Right lung (tissue), 5 donors: ENCODE measurements around the gene ADAMTS6. TPM values are rescaled to one million over a fixed set of nuclear protein-coding genes. Genes with fewer than 3 reads are reported as not detected.
A peak's percentile ranks its signal among the peaks of the same experiment; 100 is the strongest.
"Not testable (repeated sequence)": the region's sequence is repeated elsewhere in the genome, so short reads cannot be mapped to it uniquely, and the experiment has no call there.

Source experiments
- DNase-seq, 2 donors: peaks; one replicate each; pipeline ENCODE4 v3.0.0-alpha.2; 2013
- polyA plus RNA-seq, 5 donors: library from polyadenylated mRNA; unstranded; fragments of 120-200 nt; gene quantifications; one replicate each; pipeline versions ENCODE4 v1.2.1 to v1.2.3, GENCODE V29; 2013; ENCODE audit warnings: inconsistent platforms in 1 of 5, low replicate concordance in 1 of 5; ENCODE audit not compliant: insufficient read length in 5 of 5, insufficient read depth in 1 of 5

ADAMTS6 gene
- polyA plus RNA-seq, 5 donors: 7.3 to 24.4 (median 13.5) TPM

DNA sequence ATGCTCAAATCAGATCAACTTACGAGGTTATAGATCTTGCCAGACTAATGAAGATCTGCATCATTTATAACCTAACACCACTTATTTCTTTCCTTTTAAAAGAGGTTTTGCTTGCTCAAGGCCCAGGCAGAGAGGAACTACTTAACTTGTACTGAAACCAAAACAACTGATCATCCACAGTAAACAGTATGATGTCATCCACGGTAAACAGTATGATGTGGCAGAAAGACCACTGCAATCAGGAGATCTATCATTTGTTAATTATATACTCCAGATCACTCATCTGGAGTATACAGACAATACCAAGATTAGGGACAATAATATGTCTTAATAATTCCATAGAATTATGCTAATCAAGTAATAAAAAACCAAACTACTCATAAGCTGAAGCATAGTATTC lies 116.8 kb downstream of the ADAMTS6 start:
- peak; percentile 5 to 12 for DNase-seq

DNA sequence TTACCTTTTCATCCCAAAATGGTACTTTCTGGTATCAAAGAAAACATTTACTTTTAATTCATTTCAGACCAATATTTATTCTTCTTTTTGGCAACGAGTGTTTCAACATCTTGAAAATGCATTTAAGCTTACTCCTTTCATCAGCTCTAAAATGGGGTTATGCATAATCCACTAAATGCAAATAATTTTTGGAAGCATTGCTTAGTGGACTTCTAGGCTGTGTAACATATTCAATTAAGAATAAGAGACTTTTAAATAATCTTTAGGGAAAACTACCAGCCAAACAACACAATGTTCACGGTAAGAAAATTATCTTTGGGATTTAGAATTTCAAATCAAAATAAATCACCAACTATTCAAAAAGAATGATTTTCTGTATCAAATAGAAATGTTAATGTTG lies 118.2 kb downstream of the ADAMTS6 start:
- DNase-seq: no peak

DNA sequence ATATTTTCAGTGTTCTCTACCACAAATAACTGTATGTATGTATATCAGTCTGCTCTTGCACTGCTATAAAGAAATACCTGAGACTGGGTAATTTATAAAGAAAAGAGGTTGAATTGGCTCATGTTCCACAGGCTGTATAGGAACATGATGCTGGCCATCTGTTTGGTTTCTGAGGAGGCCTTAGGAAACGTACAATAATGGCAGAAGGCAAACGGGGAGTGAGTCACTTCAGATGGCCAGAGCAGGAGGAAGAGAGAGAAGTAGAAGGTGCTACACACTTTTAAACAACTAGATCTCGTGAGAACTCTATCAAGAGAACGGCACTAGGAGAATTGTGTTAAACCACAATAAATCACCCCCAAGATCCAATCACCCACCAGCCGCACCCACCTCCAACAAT lies 121.7 kb downstream of the ADAMTS6 start:
- no peak for DNase-seq

DNA sequence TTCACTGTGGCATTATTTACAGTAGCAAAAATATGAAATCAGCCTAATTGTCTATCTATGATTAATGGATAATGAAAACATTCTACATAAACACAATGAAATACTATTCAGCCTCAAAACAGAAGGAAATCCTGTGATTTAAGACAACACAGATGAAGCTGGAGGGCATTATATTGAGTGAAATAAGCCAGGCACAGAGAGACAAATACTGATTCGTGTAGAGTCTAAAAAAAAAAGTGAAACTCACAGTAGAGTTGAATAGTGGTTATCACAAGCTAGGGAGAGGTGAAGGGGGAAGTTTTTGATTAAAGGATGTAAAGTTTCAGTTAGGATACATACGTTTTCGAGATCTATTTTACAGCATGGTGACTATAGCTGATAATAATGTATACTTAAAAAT lies 122.2 kb downstream of the ADAMTS6 start:
- DNase-seq: no peak

DNA sequence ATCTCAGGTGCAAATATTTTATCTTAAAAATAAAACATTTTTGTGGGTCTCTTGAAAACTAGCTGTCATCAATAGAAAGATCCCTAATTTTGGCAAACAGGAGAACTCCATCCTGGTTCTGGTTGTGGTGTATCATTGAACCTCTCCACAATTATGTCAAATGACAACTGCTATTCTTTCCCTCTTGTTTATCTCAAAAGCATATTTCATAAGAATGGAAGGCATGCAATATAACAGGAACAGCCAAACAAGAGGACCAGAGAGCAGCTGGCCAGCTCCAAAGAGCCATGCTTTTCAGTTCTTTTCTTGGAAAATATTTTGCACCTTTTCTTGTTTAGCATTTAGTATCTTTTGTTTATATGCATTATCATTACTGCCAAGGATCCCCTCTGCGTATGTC lies 125.4 kb downstream of the ADAMTS6 start:
- DNase-seq: no peak

DNA sequence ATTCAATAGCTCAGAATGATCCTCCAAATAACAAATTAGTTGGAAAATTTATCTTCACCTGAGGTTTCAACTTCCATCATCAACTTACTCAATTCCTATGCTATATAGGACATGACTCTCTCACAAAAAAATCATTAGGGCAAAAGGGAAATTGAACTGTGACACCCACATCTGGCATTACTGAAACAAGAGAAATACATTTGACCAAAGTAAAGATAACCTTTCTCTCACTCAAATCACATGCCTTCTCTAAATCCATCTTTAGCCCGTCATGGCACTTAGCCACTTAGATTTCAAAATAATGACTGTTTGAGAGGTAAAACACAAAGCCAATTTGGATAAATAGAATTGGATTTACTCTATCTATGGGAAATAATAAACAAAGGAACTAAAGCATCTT lies 126.4 kb downstream of the ADAMTS6 start:
- no peak for DNase-seq

DNA sequence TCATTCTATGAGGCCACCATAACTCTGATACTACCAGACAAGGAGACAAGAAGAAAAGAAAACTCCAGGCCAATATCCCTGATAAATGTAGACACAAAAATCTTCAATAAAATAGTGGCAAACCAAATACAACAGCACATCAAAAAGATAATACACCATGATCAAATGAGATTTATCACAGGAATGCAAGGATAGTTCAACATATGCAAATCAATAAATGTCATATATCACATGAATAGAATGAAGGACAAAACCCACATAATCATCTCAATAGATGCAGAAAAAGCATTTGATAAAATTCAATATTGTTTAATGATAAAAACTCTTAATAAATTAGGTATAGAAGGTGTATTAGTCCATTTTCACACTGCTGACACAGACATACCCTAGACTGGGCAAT lies 139.9 kb downstream of the ADAMTS6 start:
- DNase-seq: no peak

DNA sequence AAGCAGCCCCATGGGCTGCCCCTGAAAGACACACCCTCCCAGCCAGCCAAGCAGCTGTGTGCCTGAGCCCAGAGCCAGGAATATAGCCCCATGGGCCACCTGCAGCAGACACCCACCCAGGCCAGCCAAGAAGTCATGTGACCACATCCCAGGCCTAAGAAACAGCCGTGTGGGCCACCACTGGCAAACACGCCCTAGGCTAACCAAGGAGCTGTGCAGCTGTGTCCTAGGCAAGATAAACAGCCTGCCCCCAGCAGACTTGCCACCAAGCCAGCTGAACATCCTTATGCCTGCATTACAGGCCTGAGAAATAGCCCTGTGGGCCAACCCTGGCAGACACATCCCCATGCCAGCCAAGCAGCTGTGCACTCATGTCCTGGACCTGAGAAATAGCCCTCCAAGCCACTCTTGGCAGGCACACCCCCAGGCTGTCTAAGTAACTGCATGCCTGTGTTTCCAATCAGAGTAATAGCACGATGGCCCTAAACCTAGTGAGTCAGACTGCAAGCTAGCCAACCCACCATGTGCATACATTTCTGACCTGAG lies 143.0 kb downstream of the ADAMTS6 start:
- DNase-seq: no peak

DNA sequence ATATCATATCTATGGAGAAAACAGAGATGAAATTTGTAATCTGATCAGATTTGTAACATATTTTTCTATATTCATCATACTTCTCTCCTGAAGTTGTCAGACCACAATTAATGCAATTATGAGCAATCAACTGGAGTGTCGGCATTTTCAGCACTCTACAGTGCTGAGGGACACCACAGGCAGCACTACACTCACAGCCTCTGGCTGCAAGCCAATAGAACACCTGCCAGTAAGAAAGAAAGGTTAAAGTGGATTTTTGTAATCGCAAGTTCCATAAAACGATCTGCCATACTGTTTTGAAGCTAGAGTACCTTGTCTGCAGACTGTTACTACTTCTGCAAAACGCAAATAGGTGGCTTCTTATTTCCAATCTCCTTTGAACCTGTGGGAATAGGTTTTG lies 147.6 kb downstream of the ADAMTS6 start:
- DNase-seq: peak in 1 of 2 donors; percentile 19

DNA sequence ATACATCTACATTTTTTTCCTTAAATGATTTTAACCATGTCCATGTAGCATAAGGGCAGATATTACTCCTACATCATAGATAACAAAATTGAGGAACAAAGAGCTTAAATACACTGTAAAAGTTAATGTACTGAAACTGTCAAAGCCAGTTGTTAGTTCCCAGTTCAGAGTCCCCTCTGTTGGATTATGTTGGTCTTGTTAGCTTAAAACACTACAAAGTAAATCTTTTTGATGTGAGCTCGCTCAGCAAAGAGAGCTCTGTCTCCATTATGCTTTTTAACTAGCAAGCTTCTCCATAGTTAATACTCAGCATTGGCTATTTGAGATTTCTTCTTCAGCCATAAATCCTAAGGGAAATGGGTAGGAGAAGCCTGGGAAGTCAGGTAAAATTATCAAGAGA lies 149.1 kb downstream of the ADAMTS6 start:
- no peak for DNase-seq

DNA sequence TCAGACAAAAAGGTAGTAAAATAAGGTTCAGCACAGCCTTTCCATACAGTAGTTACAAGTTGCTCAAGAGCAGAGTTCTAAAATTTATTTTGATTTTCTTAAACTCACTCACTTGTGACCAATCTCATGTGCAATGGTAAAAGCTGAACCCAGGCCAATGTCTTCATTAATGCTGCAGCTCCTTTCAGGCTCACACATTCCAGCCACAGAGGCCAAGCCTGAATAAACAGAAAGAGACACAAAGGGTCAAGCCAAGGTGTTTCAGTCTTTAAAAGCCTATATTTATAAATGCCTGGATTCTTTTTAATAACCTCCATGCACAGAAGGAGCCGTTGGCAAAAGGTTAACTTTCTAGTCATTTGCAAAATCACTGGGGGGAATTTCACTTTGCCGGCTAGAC lies 152.5 kb downstream of the ADAMTS6 start:
- DNase-seq: no peak

DNA sequence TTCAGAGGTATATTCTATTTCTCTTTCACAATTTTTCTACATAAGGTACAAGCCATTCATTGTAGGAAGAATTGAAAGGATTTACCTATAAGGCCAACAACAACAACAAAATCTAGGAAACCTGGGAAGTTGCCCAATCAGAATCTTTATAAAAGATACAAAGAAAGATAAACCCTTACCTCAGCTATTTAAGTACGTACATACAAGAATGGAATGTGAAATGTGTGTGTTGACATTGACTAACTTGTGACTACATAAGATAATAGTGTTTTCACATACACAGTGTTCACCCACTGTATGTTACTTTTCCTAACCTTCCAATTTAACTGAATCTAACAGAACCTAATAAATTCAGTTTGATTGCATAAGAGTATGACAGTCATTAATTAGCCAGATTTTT lies 154.1 kb downstream of the ADAMTS6 start:
- DNase-seq: no peak

DNA sequence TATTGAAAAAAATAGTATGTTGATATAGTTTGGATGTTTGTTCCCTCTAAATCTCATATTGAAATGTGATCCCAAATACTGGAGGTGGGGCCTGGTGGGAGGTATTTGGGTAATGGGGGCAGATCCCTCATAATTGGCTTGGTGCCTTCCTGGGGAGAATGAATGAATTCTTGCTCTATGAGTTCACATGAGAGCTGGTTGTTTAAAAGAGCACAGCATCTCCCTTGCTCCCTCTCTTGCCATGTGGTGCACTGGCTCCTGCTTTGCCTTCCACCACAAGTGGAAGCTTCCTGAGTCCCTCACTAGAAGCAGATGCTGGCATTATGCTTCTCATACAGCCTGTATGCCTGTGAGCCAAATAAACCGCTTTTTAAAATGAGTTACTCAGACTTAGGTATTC lies 154.8 kb downstream of the ADAMTS6 start:
- no peak for DNase-seq

DNA sequence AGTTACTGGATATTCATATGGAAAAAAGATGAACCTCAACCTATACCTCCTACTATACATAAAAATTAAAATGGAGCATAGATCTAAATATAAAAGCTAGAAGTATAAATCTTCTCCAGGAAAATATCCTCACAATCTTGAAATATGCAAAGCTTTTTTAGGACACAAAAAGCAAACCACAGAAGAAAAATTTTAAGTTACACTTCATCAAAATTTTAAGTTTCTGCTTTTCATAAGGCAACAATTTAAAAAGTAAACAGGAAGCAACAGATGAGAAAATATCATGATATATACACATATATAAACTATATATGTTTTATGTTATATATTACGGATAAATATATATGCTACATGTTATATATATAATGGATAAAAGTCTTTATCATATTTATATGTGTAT lies 157.5 kb downstream of the ADAMTS6 start:
- DNase-seq: no peak

DNA sequence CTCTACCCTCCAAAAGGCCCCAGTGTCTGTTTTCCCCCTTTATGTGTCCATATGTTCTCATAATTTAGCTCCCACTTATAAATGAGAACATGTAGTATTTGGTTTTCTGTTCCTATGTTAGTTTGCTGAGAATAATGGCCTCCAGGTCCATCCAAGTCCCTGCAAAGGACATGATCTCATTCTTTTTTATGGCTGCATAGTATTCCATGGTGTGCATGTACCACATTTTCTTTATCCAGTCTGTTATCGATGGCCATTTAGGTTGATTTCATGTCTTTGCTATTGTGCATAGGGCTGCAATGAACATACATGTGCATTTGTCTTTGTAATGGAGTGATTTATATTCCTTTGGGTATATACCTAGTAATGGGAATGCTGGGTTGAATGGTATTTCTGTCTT lies 161.0 kb downstream of the ADAMTS6 start:
- DNase-seq: not testable (repeated sequence)

DNA sequence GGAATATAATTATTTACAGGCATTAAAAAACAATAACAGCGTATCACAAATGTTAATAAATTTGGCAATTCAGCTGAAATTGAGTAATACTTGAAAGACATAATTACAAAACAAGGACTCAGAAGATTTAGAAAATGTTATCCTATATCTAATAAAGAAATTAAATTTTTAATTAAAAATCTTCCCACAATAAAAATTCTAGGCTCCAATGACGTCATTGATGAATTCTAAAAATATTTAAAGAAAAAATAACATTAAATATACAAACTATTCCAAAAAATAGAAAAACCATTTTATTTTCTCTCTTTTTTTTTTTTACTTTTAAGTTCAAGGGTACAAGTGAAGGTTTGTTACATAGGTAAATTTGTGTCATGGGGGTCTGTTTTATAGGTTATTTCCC lies 161.5 kb downstream of the ADAMTS6 start:
- DNase-seq: no peak

DNA sequence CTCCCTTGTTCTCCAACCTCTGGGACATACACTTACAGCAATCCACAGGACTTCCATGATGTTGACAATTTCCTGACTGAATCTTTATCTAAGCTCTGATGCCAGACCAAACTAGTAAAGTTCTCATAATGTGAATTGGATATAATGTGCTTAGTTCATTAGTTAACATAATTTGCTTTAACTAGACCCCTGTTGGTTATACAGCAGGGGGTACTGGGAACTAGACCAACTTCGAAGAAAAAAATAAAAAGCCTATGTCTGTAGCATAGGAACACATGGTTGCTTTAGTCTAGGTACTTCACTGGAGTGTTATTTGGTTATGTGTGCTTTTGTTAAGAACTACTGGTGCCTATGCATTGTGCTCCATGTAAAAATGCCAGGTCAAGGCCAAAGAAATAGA lies 173.8 kb downstream of the ADAMTS6 start:
- no peak for DNase-seq

DNA sequence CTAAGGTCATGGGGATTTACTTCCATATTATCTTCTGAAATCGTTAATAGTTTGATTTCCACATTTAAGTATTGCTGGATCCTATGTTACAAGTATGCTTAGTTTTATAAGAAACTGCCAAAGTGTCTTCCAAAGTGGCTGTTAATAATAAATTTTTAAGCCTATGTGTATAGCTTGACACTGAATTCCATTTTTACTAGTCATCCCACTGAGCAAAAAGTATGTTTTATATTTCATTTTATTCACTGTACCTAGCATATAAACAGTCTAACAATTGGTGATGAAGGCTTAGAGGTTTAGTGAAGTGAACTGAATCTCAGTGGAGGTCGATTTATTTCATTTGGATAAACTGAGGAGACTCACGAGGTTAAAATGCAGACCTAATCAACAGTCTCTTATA lies 174.6 kb downstream of the ADAMTS6 start:
- no peak for DNase-seq

DNA sequence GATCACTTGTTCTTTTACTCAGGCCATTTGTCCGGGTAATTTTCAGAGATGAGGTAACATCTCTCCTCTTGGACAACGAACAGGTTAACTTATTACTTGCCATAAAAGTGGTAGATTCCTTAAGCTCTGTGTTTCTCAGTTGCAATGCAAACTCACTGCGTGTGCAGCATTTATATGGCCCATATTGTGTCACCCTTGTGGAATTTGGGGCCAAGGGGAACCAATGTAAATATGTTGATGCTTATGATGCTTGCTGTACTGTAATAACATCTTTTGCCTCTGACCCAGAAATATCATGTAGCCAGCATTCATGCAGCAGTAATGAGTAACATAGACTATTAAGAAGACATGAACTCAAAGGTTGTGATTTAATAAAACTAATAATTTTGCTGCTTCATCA lies 175.8 kb downstream of the ADAMTS6 start:
- DNase-seq: no peak

DNA sequence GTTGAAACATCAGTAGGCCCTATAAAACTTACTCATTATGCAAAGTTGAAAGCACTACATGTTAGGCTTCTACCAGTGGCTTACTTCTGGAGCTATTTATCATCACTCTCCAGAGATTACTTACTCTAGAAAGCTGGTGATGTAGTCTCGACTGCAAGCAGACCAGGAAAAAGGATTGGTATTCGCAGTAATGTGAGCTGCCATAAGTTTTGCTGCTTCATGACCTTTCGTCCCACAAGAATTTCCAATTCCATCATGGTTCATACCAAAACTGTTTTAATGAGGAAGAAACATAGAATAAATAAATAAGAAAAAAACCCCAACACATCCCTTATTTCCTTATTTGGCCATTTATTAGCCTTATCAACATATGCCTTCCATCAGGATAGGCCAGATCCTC lies 181.9 kb downstream of the ADAMTS6 start:
- no peak for DNase-seq

DNA sequence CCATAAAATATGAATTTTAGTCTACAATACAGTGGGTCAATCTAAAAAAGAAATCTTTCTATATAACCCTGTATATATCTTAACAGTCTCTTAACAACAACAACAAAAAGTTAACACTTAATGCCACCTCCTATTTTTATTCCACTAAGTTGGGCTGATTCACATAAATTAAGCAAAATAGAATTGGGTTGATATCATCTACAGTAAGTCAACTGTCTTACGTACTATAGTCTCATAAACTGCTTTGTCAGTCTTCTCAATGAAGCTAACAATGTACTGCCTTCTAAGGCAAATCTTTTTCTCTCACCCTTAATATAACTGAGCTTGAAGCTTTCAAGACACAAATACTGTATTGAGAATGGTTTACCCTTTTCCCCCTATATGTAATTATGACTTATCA lies 185.7 kb downstream of the ADAMTS6 start:
- no peak for DNase-seq

DNA sequence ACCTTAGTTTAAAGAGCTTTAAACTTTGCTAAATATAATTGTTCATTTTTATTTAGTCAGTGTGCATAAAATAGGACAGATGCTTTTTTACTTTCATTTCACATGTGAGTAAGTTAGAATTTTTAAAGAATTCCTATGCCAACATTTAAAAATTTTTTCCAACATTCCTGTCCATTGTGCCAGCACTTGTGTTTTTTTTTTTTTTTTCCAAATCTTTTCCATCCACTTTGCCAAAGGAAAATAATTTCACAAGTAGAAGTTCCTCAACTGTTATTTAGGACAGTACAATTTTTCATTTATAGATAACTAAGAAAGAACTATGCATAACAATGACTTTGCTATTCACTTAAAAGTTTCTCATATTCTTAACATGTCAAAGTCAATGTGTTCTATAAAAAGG lies 189.5 kb downstream of the ADAMTS6 start:
- no peak for DNase-seq

DNA sequence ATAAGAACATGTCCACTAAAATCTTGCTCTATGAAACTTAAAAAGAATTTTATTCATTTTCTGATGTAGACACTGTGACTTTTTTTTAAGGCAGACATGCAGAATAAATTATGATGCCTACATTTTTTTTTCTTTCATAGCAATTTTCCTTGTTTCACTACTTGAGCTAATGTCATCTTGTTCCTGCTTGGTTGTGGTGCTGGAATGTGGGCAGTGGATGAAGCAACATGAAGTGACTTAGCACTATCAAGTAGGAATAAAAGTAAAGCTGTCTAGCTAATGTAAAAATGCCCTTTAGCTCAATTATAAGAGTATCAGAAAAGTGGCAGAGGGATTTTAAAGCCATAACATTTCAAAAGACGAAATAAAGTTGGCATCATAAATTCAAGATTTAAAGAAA lies 191.0 kb downstream of the ADAMTS6 start:
- DNase-seq: no peak

DNA sequence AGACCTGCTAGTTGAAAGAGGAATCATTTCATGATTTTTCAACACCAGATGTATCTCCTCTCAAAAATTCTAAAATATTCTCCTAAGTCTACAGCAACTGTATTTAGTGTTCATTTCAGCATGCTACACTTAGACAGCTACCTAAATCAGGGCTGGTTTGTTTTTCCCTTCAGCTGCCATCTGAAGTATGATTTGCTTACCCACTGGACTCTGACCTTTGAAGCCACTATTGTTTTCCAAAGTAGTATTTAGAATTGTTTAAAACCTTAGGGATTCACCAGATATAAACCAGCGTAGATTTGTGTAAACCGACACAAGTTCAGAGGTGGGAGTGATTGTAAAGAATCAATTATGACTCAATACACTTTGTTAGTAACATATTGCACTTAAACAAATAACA lies 193.1 kb downstream of the ADAMTS6 start:
- no peak for DNase-seq

DNA sequence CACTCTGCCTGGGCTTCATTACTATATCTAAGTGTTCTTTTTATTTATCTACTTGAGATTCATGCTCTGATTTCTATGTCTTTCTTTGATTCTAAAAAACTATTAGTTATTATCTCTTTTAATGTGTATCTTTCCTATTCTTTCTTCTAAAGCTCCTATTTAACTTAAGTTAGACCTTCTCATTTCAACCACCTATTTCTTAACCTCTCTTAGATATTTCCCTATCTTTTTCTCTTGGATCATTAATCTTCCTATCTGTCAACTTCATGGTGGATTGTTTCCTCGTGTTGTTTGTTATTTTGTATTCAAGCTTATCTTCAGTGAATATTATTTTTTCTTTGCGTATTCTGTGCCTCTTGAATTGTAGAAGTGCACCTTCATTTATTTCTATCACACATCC lies 202.1 kb downstream of the ADAMTS6 start:
- DNase-seq: no peak
